GM19043 (cell line): ENCODE data around the gene ROCK2.
A peak's percentile ranks its signal among the peaks of the same experiment; 100 is the strongest.
"Not testable (repeated sequence)": the region's sequence is repeated elsewhere in the genome, so short reads cannot be mapped to it uniquely, and the experiment has no call there.

Source experiments
- ATAC-seq: cut with Tn5 transposase; IDR thresholded peaks from one replicate; pipeline ENCODE4 v1.9.1; 2021; ENCODE audit warnings: low read depth; ENCODE audit not compliant: unreplicated experiment

ROCK2 gene

DNA sequence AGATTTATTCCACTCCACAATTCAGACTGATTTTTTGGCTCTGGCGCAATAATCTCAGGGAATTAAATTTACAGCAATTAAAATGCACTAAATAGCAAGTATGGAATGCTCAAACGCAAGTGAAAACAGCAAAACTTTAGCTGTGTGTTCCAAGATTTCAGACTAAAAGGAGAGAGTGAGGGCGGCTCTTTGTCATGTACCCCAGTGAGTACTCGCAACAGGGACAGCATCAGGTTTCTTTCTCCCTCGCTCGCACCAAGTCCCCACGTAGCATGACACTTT lies 1.1 kb downstream of the ROCK2 start:
- ATAC-seq = peak; percentile 25

DNA sequence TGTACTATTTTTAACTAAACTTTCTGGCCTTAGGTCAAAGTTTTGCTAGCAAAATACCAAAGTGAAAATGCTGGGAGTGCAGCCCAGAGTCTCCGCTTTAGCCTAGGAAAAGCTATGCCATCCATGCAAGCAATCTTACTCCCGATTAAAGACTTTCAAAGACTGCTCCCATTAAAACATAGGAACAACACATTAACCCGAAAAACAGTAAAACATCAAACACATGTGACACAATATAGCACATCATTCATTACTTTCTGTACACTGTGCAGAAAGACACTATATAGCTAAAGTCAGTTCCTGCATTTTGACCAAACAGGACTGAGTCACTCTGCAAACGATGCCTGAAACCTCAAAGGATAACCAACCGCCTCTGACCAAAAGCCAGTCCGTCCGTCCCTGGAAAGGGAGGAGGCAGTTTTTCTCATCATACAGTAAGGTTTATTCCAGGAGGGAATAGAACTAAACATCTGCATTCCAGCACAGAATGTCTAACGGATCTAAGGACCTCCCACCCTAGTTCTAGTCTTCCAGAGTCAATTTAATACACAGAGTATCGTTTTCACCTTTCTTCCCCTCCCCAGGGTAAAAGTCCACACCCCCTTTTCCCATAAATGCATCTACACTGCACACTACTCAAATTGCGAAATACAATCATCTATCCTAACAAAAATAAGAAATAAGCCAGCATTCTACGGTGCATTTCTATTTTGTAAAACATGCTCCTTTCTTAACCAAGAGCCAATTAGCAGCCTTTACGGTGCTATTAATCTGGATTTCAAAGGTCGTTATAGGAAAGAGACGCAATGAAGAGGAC lies 1.7 kb downstream of the ROCK2 start:
- ATAC-seq = no peak

GRCh38 chr2:11340717-11341116 lies 3.7 kb downstream of the ROCK2 start:
- ATAC-seq = no peak

GRCh38 chr2:11339508-11340083 lies 4.8 kb downstream of the ROCK2 start:
- no peak for ATAC-seq

GRCh38 chr2:11338580-11338979 lies 5.9 kb downstream of the ROCK2 start:
- no peak for ATAC-seq

DNA sequence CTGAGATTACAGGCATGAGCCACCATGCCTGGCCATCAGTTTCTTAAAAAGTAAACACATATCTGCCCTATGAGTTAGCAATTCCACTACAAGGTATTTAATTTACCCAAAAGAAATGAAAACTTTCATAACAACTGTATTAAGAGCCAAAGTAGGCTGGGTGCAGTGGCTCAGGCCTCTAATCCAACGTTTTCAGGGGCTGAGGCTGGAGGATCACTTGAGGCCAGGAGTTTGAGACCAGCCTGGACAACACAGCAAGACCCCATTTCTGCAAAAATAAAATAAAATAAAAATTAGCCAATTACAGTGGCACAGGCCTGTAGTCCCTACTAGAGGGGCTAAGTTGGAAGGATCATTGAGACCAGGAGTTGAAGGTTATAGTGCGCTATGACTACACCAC lies 6.5 kb downstream of the ROCK2 start:
- ATAC-seq = no peak

- no peak for ATAC-seq
These were observed 8.2 kb downstream of the ROCK2 start for GRCh38 chr2:11336189-11336588.

DNA sequence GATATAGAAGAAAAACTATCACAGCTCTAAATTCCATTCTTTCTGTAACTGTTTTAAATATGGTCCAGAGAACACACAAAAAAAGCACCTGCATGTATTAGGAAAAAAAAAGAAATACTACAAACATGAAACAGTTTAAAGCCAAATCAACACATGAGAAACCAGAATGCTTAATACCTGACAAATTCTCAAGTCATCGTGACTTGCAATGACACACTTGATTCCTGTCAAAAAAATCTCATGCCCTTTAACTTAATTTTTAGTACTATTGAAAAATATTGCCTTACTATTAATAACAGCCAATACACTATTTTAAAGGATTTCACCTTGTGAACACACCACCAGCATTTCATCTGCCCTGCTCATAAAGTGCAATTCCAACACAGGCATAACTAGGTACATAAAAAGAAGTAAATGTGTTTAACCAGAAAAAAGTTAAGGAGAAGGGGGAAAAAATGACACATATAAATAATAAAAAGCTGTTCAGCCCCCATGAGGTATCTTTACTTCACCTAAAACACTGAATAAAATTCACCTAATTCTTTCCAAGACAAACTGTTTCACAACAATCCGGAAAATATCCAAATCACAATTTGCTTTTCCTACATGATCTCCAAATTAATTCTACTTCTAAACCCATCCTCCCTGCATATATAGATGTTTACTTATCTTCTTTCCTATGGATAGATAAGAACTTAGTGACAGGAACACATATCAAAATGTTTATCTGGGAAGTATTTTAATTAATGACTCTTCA lies 10.8 kb downstream of the ROCK2 start:
- ATAC-seq = no peak

- no peak for ATAC-seq
These were observed 11.8 kb downstream of the ROCK2 start for GRCh38 chr2:11332596-11332995.

DNA sequence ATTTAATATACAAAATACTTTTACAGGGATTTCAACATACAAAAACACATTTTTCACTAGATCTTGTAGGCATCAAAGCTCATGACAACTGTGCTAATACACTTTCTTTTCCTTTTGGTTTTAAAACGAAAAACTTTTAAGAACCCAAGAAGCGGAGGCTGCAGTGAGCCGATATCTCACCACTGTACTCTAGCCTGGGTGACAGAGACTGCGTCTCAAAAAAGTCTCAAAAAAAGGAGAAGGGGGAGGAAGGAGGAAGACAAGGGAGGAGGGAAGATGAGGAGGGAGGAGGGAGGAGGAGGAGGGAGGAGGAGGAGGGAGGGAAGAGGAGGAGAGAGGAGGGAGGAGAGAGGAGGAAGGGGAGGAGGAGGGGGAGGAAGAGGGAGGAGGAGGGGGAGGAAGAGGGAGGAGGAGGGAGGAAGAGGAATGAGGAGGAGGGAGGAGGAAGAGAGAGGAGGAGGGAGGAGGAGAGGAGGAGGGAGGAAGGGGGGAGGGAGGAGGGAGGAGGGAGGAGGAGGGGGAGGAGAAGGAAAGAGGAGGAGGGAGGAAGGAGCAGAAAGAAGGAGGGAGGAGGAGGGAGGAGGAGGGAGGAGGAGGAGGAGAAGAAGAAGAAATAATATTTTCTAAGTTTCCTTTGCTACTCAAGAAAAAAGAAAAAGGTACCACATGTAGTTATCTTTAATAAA lies 13.8 kb downstream of the ROCK2 start:
- ATAC-seq = no peak

DNA sequence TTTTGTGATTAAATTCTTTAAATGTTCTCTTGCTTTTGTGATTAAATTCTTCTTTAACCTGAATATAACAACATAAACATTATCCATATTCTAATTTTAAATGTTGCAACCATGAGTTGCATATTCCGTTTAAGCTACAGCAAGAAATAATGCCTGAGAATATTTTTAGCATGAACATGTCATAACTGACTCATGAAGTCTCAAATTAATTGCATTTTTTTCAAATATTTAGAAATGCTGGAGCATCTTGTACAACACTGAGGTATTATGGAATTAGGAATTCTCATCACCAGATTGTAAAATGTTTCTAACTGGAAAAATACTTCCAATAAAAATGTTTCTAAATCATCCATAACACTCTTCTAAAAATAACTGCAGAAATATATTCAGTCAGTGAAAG lies 14.7 kb downstream of the ROCK2 start:
- ATAC-seq = no peak

GRCh38 chr2:11328522-11328921 lies 15.9 kb downstream of the ROCK2 start:
- not testable (repeated sequence) for ATAC-seq

DNA sequence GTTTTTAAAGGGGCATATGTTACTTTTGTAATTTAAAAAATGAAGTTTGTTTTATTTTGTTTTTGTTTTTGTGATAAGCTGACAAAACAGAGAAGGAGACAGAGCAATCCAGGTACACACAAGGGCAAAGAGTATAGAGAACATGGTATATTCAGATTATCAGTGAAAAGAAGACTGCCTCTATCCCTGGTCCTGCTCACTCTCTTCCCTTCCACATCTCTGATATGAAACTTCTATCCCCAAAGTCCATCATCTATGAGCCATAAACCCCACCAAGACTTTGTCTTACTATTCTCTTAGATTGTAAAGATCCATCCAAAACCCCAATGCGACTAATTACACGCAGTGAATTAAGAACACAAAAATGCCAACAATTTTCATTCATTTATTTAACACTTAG lies 16.6 kb downstream of the ROCK2 start:
- no peak for ATAC-seq

DNA sequence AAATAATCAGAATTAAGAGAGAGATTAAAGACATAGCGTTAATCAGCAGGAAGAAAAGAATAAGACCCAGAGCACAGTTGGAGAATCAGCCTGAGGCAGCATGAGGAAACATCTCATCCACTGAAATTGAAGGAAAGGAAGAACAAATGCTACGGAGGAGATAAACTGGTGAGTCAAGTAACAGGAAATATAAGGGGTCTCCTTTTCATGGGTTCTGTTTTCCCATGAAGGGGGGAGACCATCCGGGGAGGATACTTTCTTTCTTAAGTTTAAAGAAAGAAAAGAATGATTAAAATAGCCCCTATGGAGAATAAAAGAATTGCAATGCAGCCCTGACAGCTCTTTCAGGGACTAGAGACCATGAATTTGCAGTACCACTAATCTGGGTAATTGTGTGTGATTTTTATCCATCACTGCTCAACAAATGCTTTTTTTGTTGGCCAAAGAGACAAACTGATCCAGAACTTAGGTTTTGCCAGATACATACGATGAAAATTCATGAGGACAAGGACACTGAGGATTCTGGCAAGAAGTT lies 17.7 kb downstream of the ROCK2 start:
- ATAC-seq = no peak

- ATAC-seq = no peak
These were observed 18.3 kb downstream of the ROCK2 start for GRCh38 chr2:11325961-11326676.

GRCh38 chr2:11321847-11322246 lies 22.6 kb downstream of the ROCK2 start:
- no peak for ATAC-seq

GRCh38 chr2:11320698-11321492 lies 23.5 kb downstream of the ROCK2 start:
- no peak for ATAC-seq

GRCh38 chr2:11319939-11320338 lies 24.5 kb downstream of the ROCK2 start:
- no peak for ATAC-seq

GRCh38 chr2:11315074-11315705 lies 29.2 kb downstream of the ROCK2 start:
- ATAC-seq = no peak
